ENCODE data around the gene SERPINA12.

SERPINA12 gene

DNA sequence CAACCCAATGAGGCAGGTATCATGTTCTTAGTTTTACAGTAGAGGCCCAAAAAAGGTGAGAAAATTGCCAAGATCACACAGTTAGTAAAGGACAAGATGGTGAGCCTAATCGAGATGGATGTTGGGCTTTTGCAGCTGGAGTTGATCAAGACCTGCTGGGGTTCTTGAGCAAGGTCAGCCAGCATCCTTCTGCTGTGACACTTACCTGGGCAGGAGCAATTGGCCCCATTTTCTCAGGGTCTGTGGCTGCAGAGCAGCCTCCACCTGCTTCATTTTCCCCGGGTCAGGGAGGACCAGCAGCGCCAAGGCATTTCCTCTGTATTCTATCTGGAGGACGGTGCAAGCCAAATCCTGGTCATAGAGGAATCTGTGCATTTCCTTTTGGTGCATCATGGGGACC, 63.1 kb downstream of the SERPINA12 start:
- H3K4me1 ChIP-seq (ENCODE audit: insufficient read depth, insufficient read length), result peaks cover 6% of the 10 kb centered on the region
- H3K9me3 ChIP-seq (ENCODE audit: insufficient read depth, low read length), result no peaks in the 10 kb centered on the region
- no peak for TF ChIP-seq SUZ12 (IDR thresholded peaks at IDR 0.05; ENCODE audit: extremely low read depth, insufficient read depth, insufficient read length)
- TF ChIP-seq ZNF274 (IDR thresholded peaks at IDR 0.05; ENCODE audit: low read depth, low read length), result no peak
- no peak for TF ChIP-seq YY1 (IDR thresholded peaks at IDR 0.05; ENCODE audit: insufficient read depth, insufficient read length)
- no peak overlapping the region for H3K4me3 ChIP-seq (ENCODE audit: insufficient read length, low read depth)
- H3K9ac ChIP-seq (ENCODE audit: insufficient read length, low read depth), result no peak overlapping the region
- no peaks in the 10 kb centered on the region for H3K36me3 ChIP-seq (ENCODE audit: insufficient read depth, insufficient read length, low read length)
- H3K27me3 ChIP-seq (ENCODE audit: insufficient read depth, insufficient read length), result no peaks in the 10 kb centered on the region
- DNase-seq (ENCODE audit: low read depth, low spot score), result no peak

DNA sequence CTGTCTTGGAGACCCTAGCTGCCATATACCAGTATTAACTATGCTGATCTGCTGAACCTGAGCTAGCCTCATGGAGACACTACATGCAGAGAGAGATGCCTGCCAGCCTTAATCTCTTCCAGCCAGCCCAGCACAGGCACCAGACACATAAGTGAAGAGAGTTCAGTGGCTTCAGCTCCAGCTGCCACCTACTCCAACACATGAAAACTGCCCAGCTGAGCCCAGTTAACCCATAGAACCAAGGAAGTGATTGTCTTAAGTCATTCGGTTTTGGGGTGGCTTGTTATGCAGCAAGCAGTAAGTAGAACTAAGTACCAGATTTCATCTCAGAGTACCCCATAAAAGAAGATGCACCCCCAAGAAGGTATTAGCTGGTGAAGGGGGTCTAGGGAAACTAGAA, 64.3 kb downstream of the SERPINA12 start:
- Histone ChIP-seq H3K27me3 (ENCODE audit: insufficient read depth, insufficient read length) (no peaks in the 10 kb centered on the region), H3K4me1 (ENCODE audit: insufficient read depth, insufficient read length) (no peaks in the 10 kb centered on the region), H3K9me3 (ENCODE audit: insufficient read depth, low read length) (no peaks in the 10 kb centered on the region), H3K9ac (ENCODE audit: insufficient read length, low read depth) (no peak overlapping the region), H3K4me3 (ENCODE audit: insufficient read length, low read depth) (no peak overlapping the region), H3K36me3 (ENCODE audit: insufficient read depth, insufficient read length, low read length) (no peaks in the 10 kb centered on the region)
- no peak for DNase-seq (ENCODE audit: low read depth, low spot score)
- no peak for TF ChIP-seq ZNF274 (IDR thresholded peaks at IDR 0.05; ENCODE audit: low read depth, low read length)
- no peak for TF ChIP-seq YY1 (IDR thresholded peaks at IDR 0.05; ENCODE audit: insufficient read depth, insufficient read length)
- no peak for TF ChIP-seq SUZ12 (IDR thresholded peaks at IDR 0.05; ENCODE audit: extremely low read depth, insufficient read depth, insufficient read length)

DNA sequence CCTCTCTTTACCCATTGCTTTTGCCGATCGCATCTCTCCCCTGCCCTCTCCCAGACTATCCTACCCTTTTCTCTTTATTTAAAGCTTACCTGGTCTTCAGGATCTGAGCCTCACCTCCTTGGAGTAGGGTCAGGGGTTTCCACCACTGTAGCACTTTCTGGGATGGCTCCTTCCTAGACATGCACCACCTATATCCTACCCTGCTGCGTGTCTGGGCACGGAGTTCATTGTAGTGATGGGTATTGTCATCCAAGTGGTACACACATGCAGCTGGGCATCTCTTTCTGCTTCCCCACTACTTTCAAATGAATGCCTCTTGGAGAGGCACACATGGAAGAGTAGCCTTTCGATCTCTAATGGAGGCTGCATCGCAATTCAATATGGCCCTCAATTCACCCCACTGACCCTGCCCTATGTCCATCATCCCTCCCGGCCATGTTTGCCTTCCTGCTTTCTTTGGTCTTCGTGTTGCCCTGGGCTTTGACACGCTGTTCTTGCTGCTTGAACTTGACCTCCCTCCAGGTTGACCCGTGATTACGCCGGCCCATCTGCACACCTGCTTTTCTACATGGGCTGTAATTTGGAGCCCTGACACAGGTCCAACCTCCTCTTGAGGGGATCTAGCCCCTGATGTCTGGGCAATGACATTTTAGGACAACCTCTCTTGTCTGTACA, 67.6 kb downstream of the SERPINA12 start:
- Histone ChIP-seq H3K27me3 (ENCODE audit: insufficient read depth, insufficient read length) (no peaks in the 10 kb centered on the region), H3K4me3 (ENCODE audit: insufficient read length, low read depth) (no peak overlapping the region), H3K36me3 (ENCODE audit: insufficient read depth, insufficient read length, low read length) (no peaks in the 10 kb centered on the region), H3K9ac (ENCODE audit: insufficient read length, low read depth) (no peak overlapping the region), H3K4me1 (ENCODE audit: insufficient read depth, insufficient read length) (no peaks in the 10 kb centered on the region), H3K9me3 (ENCODE audit: insufficient read depth, low read length) (no peaks in the 10 kb centered on the region)
- DNase-seq (ENCODE audit: low read depth, low spot score), result no peak
- no peak for TF ChIP-seq SUZ12 (IDR thresholded peaks at IDR 0.05; ENCODE audit: extremely low read depth, insufficient read depth, insufficient read length)
- no peak for TF ChIP-seq ZNF274 (IDR thresholded peaks at IDR 0.05; ENCODE audit: low read depth, low read length)
- TF ChIP-seq YY1 (IDR thresholded peaks at IDR 0.05; ENCODE audit: insufficient read depth, insufficient read length), result no peak

DNA sequence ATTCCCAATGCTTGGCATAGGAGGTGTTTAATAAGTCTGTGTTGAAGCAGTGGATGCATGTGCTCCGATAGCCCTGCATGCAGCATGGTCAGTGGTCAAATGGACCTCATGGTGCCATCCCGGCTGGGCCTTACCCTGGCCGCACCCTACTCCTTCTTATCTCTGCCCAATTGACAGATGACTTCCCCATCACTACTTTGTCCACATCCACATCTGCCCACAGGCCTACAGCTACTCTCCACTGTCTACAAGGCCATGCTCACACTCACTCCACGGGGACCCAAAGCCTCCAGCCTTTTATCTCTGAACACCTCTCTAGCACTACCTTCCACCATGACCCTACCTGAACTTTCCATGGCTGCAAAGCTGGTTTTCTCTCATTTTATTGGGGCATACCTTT, 68.1 kb downstream of the SERPINA12 start:
- Histone ChIP-seq H3K4me1 (ENCODE audit: insufficient read depth, insufficient read length) (no peaks in the 10 kb centered on the region), H3K9ac (ENCODE audit: insufficient read length, low read depth) (no peak overlapping the region), H3K36me3 (ENCODE audit: insufficient read depth, insufficient read length, low read length) (no peaks in the 10 kb centered on the region), H3K27me3 (ENCODE audit: insufficient read depth, insufficient read length) (no peaks in the 10 kb centered on the region), H3K4me3 (ENCODE audit: insufficient read length, low read depth) (no peak overlapping the region), H3K9me3 (ENCODE audit: insufficient read depth, low read length) (no peaks in the 10 kb centered on the region)
- DNase-seq (ENCODE audit: low read depth, low spot score), result no peak
- TF ChIP-seq YY1 (IDR thresholded peaks at IDR 0.05; ENCODE audit: insufficient read depth, insufficient read length) (no peak), SUZ12 (IDR thresholded peaks at IDR 0.05; ENCODE audit: extremely low read depth, insufficient read depth, insufficient read length) (no peak)

DNA sequence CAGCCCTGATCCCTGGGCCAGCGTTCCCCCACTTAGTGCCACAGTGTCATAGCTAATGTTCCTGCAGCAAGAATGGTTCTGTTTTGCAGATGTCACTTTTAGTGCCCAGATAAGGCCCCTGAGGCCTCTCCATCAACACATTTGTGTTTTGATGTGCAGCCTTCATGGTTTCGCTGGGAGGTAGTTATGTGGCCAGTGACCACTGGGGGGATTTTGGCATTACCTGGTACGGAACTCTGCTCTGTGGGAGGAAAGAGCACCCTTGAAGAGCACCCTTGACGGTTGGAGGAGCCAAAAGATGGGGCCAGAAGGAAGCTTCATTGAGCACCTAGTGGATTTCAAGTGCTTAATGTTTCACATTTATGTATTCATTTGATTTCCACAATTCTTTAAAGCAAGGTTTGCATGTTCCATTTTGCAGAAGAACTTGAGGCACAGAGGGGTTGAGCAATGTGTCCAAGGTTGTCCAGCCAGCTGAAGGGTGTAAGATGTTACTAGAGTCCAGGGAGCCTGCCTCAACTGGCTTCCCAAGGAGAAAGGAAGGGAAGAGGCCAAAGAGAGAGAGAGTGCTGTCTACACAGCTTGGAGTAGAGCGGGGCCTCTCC, 69.7 kb downstream of the SERPINA12 start:
- TF ChIP-seq ZNF274 (IDR thresholded peaks at IDR 0.05; ENCODE audit: low read depth, low read length) (no peak), YY1 (IDR thresholded peaks at IDR 0.05; ENCODE audit: insufficient read depth, insufficient read length) (no peak), SUZ12 (IDR thresholded peaks at IDR 0.05; ENCODE audit: extremely low read depth, insufficient read depth, insufficient read length) (no peak)
- Histone ChIP-seq H3K9me3 (ENCODE audit: insufficient read depth, low read length) (no peaks in the 10 kb centered on the region), H3K9ac (ENCODE audit: insufficient read length, low read depth) (no peak overlapping the region), H3K4me3 (ENCODE audit: insufficient read length, low read depth) (no peak overlapping the region), H3K4me1 (ENCODE audit: insufficient read depth, insufficient read length) (no peaks in the 10 kb centered on the region), H3K27me3 (ENCODE audit: insufficient read depth, insufficient read length) (no peaks in the 10 kb centered on the region), H3K36me3 (ENCODE audit: insufficient read depth, insufficient read length, low read length) (no peaks in the 10 kb centered on the region)
- DNase-seq (ENCODE audit: low read depth, low spot score), result no peak
